Heart left ventricle (tissue), 16 donors: Measurements from ENCODE around the gene HHATL. TPM values are rescaled to one million over a fixed set of nuclear protein-coding genes. Genes with fewer than 3 reads are reported as not detected.

Experiments
- ATAC-seq, 4 donors: fragments of 200-7000 bp; cut with Tn5 transposase; one replicate each; pipeline ENCODE4 v1.9.1; 2020 to 2022; ENCODE audit warnings: moderate library complexity in 4 of 4, mild to moderate bottlenecking in 3 of 4, moderate number of reproducible peaks in 1 of 4
- DNase-seq, 5 donors: peaks; one replicate each; pipeline ENCODE4 v3.0.0-alpha.2; 2020
- H3K27ac ChIP-seq, 12 donors: fragments of 200-600 bp; sonication (generic) in 4 of 12; one replicate each; pipeline versions ENCODE4 v1.5.0 to v1.8.0; 2016 to 2022; ENCODE audit warnings: mild to moderate bottlenecking in 2 of 12
- H3K27me3 ChIP-seq, 9 donors: fragments of 200-600 bp; sonication (generic) in 2 of 9; one replicate each; pipeline versions ENCODE4 v1.5.1 to v1.8.0; 2016 to 2022; ENCODE audit warnings: mild to moderate bottlenecking in 3 of 9
- H3K36me3 ChIP-seq, 9 donors: fragments of 200-600 bp; sonication (generic) in 2 of 9; one replicate each; pipeline versions ENCODE4 v1.5.0 to v1.8.0; 2018 to 2022; ENCODE audit warnings: mild to moderate bottlenecking in 2 of 9
- H3K4me1 ChIP-seq, 12 donors: fragments of 200-600 bp; sonication (generic) in 4 of 12; one replicate each; pipeline versions ENCODE4 v1.5.0 to v1.8.0; 2016 to 2022; ENCODE audit warnings: mild to moderate bottlenecking in 3 of 12
- H3K4me3 ChIP-seq, 12 donors: fragments of 200-600 bp; sonication (generic) in 4 of 12; one replicate each; pipeline versions ENCODE4 v1.5.0 to v1.8.0; 2017 to 2022; ENCODE audit warnings: mild to moderate bottlenecking in 9 of 12, moderate library complexity in 4 of 12
- H3K9me3 ChIP-seq, 12 donors: fragments of 200-600 bp; sonication (generic) in 4 of 12; one replicate each; pipeline versions ENCODE4 v1.5.0 to v1.8.0; 2016 to 2022; ENCODE audit warnings: mild to moderate bottlenecking in 1 of 12
- POLR2A ChIP-seq, 2 donors: fragments of 450-650 bp; IDR thresholded peaks; one replicate each; pipeline ENCODE4 v1.6.1; 2017; ENCODE audit warnings: antibody characterized with exemption in 2 of 2, mild to moderate bottlenecking in 2 of 2, moderate library complexity in 2 of 2
- WGBS, 4 donors: extraction: QIAGEN DNeasy Blood & Tissue Kit in 2 of 4; methylation state at CpG; one replicate each; pipeline versions ENCODE4 v1.1.5 to v1.1.7; 2013 to 2018; 5-methylcytosine and 5-hydroxymethylcytosine counted together
- intact Hi-C, 10 donors: fragments of 100-400 bp; cut with DNase I; formaldehyde crosslinking; loops; one replicate each; pipeline versions ENCODE4 v1.11.1 to v1.14.2; 2022
- polyA plus RNA-seq, 2 donors: library from polyadenylated mRNA; stranded (reverse); fragments of 200-250 nt; gene quantifications; one replicate each; pipeline ENCODE4 v1.2.3, GENCODE V29; 2013
- total RNA-seq, 9 donors: library from RNA; depleted of rRNA in 2 of 9; stranded (reverse); fragments of >200 nt in 2 of 9; fragmentation: NEBNext Ultra II Directional in 3 of 9; extraction: Animal tissue kit (Norgen Biotek cat#: 25700) in 3 of 9; gene quantifications; one replicate each; pipeline versions ENCODE4 v1.1.0 to v1.2.4, GENCODE V29; 2016 to 2023
- TF ChIP-seq, protein P1 (sequence below), 12 donors: fragments of 200-600 bp; sonication (generic) in 4 of 12; IDR thresholded peaks; one replicate each; pipeline versions ENCODE4 v1.5.0 to v1.8.0; 2018 to 2022; ENCODE audit warnings: antibody characterized with exemption in 12 of 12, mild to moderate bottlenecking in 5 of 12
- donor health status: ischemic (EF 13 %, LVEDD 7.1; RV severe dilation, severe dysfunction).
- donor health status: healthy with polysubstance abuse.
- donor health status: DM: no; HTN: yes; CAD: no.
- donor health status: DM: no; HTN: no; CAD: no.
- donor health status: ischemic (EF 25% LVEDD 6.9; RV normal size, moderate dysfunction).
- donor health status: ischemic (EF 25% LVEDD 5.7; RV mildly dilated, moderate dysfunction).
- donor health status: healthy.
- donor health status: DM: yes; HTN: yes; CAD: no.
- donor health status: ischemic (EF 35%, LVEDD 5.7; RV mildly dilated, moderate dysfunction).
- donor health status: nonischemic (EF 11% LVEDD 7.7; RV severe dilation, severe dysfunction).
- donor health status: DM: yes; HTN: yes; CAD: no.
- donor health status: PGD.
- donor health status: ischemic (EF 29% LVEDD 5.4; RV normal size, mild dysfunction).
- donor health status: nonischemic (EF 23%, LVEDD 6.1; RV moderate dilation, normal function).

Gene HHATL
- total and polyA plus RNA-seq, 11 donors = 188 to 1,023 (median 538) TPM

DNA sequence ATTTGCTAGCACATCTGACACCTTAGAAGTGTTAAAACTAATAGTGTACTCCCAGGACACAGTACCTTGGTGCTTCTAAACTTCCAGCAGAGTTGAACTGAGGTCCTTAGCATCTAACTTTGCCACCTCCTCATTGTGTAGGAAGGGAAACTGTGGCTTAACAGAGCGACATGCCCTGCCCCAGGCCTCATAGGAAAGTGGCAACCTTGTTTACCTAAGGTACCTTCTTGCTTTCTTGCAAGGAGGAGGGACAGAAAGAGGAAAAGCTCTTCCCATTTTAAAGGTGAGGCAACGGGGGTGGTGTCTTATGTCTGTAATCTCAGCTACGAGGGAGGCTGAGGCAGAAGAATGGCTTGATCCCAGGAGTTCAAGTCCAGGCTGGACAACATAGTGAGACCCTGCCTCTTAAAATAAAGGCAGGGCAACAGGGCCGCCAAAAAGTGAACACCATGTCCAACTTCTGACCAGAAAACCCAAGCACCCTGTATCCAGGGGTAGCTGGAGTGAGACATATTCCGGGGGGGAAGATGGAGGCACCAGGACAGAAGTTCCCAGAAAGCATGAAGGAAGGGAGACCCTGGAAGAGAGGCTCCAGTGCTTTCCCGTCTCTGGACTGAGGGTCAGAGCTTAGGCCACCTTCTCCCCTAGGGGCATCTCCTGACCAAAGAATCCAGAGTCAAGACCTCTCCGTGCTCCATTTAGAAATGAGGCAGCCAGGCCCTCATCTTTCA is 17.8 kb downstream of the HHATL start:
- ATAC-seq (no peak), DNase-seq (peak in 1 of 5 donors; percentile 3)
- Histone ChIP-seq H3K4me3 (no peak overlapping the region), H3K27ac (peak overlapping the region; percentile 10 to 96 (median 72)), H3K9me3 (no peaks in the 10 kb centered on the region), H3K4me1 (peaks cover 0 to 25% (median 8%) of the 10 kb centered on the region in 12 donors), H3K36me3 (no peaks in the 10 kb centered on the region), H3K27me3 (peaks cover 0 to 6% (median 0%) of the 10 kb centered on the region in 9 donors)
- TF ChIP-seq, protein P1, sequence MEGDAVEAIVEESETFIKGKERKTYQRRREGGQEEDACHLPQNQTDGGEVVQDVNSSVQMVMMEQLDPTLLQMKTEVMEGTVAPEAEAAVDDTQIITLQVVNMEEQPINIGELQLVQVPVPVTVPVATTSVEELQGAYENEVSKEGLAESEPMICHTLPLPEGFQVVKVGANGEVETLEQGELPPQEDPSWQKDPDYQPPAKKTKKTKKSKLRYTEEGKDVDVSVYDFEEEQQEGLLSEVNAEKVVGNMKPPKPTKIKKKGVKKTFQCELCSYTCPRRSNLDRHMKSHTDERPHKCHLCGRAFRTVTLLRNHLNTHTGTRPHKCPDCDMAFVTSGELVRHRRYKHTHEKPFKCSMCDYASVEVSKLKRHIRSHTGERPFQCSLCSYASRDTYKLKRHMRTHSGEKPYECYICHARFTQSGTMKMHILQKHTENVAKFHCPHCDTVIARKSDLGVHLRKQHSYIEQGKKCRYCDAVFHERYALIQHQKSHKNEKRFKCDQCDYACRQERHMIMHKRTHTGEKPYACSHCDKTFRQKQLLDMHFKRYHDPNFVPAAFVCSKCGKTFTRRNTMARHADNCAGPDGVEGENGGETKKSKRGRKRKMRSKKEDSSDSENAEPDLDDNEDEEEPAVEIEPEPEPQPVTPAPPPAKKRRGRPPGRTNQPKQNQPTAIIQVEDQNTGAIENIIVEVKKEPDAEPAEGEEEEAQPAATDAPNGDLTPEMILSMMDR (IDR thresholded peaks at IDR 0.05) = no peak
- TF ChIP-seq POLR2A (IDR thresholded peaks at IDR 0.05) = no peak
- intact Hi-C loops = loop anchor here in 1 of 10 donors (2.0 kb wide), 1 partner anchor 30 kb away; no protein-coding TSS in a partner anchor
- 78 to 93% (median 82%) methylated on average over 7 of the region's 7 CpGs for WGBS, 4 donors

DNA sequence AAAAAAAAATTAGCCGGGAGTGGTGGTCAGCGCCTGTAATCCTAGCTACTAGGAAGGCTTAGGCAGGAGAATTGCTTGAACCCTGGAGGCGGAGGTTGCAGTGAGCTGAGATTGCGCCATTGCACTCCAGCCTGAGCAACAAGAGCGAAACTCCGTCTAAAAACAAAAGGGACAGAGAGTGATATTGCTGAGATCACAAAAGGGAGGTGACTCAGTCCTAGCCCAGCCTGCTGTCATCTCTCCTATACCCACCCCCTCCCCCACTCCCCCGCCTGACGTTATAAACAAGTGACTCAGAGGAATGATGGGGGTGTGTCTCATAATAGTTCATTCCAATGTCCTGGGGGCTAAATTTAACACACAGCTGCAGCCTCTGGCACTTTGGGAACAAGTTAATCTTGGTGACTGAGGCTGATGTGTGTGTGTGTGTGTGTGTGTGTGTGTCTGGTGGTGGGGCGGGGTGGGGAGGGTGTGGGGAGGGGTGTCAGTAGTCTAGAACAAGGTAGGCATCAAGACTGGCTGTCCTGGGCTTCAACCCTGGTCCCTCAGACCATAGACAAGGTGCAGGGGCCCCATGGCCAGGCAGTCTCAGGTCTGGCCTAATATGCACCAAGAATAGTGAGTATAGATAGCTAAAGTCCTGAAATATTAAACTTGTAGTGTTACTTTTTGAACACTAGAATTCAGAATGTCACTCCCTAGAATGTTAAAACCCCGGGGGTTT is 18.6 kb downstream of the HHATL start:
- H3K27ac ChIP-seq = peak overlapping the region; percentile 78 to 96 (median 90)
- no peaks in the 10 kb centered on the region for H3K36me3 ChIP-seq
- H3K27me3 ChIP-seq = peaks cover 0 to 6% (median 0%) of the 10 kb centered on the region in 9 donors
- intact Hi-C loops = loop anchor here in 1 of 10 donors (2.0 kb wide), 1 partner anchor 29 kb away; no protein-coding TSS in a partner anchor
- DNase-seq (peak; percentile 65 to 89 (median 81)), ATAC-seq (peak; percentile 89 to 93 (median 91))
- peaks cover 0 to 25% (median 8%) of the 10 kb centered on the region in 12 donors for H3K4me1 ChIP-seq
- H3K4me3 ChIP-seq = peak overlapping the region in 1 of 12 donors; percentile 26
- H3K9me3 ChIP-seq = no peaks in the 10 kb centered on the region
- TF ChIP-seq, protein P1 (IDR thresholded peaks at IDR 0.05) = no peak
- peak in 1 of 2 donors; percentile 16 for TF ChIP-seq POLR2A (IDR thresholded peaks at IDR 0.05)
- 34 to 39% (median 35%) methylated on average over 9 to 10 of the region's 10 CpGs for WGBS, 4 donors

DNA sequence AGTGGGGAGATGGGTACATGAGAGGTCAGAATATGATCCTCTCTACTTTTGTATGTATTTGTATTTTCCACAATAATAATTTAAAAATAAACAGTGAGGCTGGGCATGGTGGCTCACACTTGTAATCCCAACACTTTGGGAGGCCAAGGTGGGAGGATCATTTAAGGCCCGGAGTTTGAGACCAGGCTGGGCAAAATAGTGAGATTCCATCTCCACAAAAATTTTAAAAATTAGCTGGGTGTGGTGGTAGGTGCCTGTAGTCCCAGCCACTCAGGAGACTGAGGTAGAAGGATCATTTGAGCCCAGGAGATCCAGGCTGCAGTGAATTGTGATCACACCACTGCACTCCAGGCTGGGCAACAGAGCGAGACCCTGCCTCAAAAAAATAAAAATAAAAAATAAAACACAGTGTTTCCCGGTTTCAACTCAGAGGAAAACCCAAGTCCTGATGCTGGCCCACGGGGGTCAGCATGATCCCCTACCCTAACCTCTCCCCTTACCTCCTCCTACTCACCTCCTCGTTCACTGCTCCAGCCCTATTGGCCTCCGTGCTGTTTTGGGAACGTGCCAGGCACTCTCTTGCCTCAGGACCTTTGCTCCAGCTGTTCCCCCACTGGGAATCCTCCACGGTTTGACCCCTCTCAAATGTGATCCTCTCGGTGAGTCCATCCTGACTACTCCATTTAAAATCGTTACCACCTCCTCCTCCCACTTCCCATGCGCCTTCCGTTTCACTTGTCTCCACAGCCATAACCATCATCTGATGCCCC is 20.1 kb downstream of the HHATL start:
- TF ChIP-seq POLR2A (IDR thresholded peaks at IDR 0.05) = no peak
- TF ChIP-seq, protein P1 (IDR thresholded peaks at IDR 0.05) = no peak
- Histone ChIP-seq H3K27ac (peak overlapping the region in 10 of 12 donors; percentile 79 to 96 (median 90)), H3K9me3 (peaks cover 0 to 11% (median 0%) of the 10 kb centered on the region in 12 donors), H3K4me3 (no peak overlapping the region), H3K36me3 (no peaks in the 10 kb centered on the region), H3K27me3 (peaks cover 0 to 6% (median 0%) of the 10 kb centered on the region in 9 donors), H3K4me1 (peaks cover 0 to 25% (median 8%) of the 10 kb centered on the region in 12 donors)
- DNase-seq (peak in 1 of 5 donors; percentile 15), ATAC-seq (no peak)
- 70 to 72% (median 71%) methylated on average over 12 of the region's 12 CpGs for WGBS, 4 donors
- intact Hi-C loops = no loop called here
